HEK293 (cell line): ENCODE results near the gene PHTF1.

Source experiments
- CTCF ChIP-seq: fragments of 450-650 bp; formaldehyde crosslinking; IDR thresholded peaks from 2 replicates; pipeline ENCODE4 v1.5.1; 2016; ENCODE audit warnings: missing biosample characterization, missing genetic modification characterization
- GLI4 ChIP-seq: fragments of 450-650 bp; formaldehyde crosslinking; IDR thresholded peaks from 2 replicates; pipeline ENCODE4 v1.5.1; 2016; ENCODE audit warnings: missing biosample characterization, missing genetic modification characterization
- HOXA7 ChIP-seq: sonication (generic); formaldehyde crosslinking; IDR thresholded peaks from 2 replicates; pipeline ENCODE4 v1.8.1; 2022; ENCODE audit warnings: missing genetic modification reagents, borderline replicate concordance
- REST ChIP-seq: fragments of 450-650 bp; formaldehyde crosslinking; IDR thresholded peaks from 2 replicates; pipeline ENCODE4 v1.5.1; 2016; ENCODE audit warnings: missing biosample characterization, missing genetic modification characterization
- SALL2 ChIP-seq: fragments of 450-650 bp; formaldehyde crosslinking; IDR thresholded peaks from 2 replicates; pipeline ENCODE4 v1.5.0; 2017; ENCODE audit warnings: missing biosample characterization, mild to moderate bottlenecking, missing genetic modification characterization, borderline replicate concordance
- SP2 ChIP-seq: fragments of 450-650 bp; formaldehyde crosslinking; IDR thresholded peaks from 2 replicates; pipeline ENCODE4 v1.5.1; 2016; ENCODE audit warnings: missing biosample characterization, missing genetic modification characterization
- YY2 ChIP-seq: fragments of 450-650 bp; formaldehyde crosslinking; IDR thresholded peaks from 2 replicates; pipeline ENCODE4 v1.5.1; 2016; ENCODE audit warnings: missing biosample characterization, missing genetic modification characterization
- ZBTB8A ChIP-seq: fragments of 450-650 bp; formaldehyde crosslinking; IDR thresholded peaks from 2 replicates; pipeline ENCODE4 v1.5.1; 2016; ENCODE audit warnings: missing biosample characterization, missing genetic modification characterization
- ZNF18 ChIP-seq: fragments of 450-650 bp; formaldehyde crosslinking; IDR thresholded peaks from 2 replicates; pipeline ENCODE4 v1.5.1; 2016; ENCODE audit warnings: missing biosample characterization, missing genetic modification characterization
- ZNF24 ChIP-seq: fragments of 450-650 bp; formaldehyde crosslinking; IDR thresholded peaks from 2 replicates; pipeline ENCODE4 v1.5.1; 2016; ENCODE audit warnings: missing biosample characterization, missing genetic modification characterization
- ZNF266 ChIP-seq: fragments of 450-650 bp; formaldehyde crosslinking; IDR thresholded peaks from 2 replicates; pipeline ENCODE4 v1.5.1; 2016; ENCODE audit warnings: missing biosample characterization, missing genetic modification characterization, low read depth
- ZNF561 ChIP-seq: fragments of 450-650 bp; IDR thresholded peaks from 2 replicates; pipeline ENCODE4 v1.5.1; 2018; ENCODE audit warnings: missing biosample characterization, missing genetic modification characterization, borderline replicate concordance
- ZNF76 ChIP-seq: fragments of 450-650 bp; formaldehyde crosslinking; IDR thresholded peaks from 2 replicates; pipeline ENCODE4; 2016; ENCODE audit warnings: low read depth, missing biosample characterization, missing genetic modification characterization, borderline replicate concordance
- ZSCAN30 ChIP-seq: fragments of 450-650 bp; IDR thresholded peaks from 2 replicates; pipeline ENCODE4 v1.5.1; 2018; ENCODE audit warnings: missing biosample characterization, mild to moderate bottlenecking, missing genetic modification characterization, moderate library complexity

GRCh38 chr1:113662101-113662500 lies 97.2 kb downstream of the PHTF1 start:
- no peak for TF ChIP-seq ZSCAN30 (tag by site-specific recombination)
- TF ChIP-seq ZNF18 (tag by site-specific recombination): no peak
- TF ChIP-seq REST: no peak
- TF ChIP-seq CTCF (tag by site-specific recombination): no peak
- no peak for TF ChIP-seq ZBTB8A (tag by site-specific recombination)
- TF ChIP-seq ZNF561 (tag by site-specific recombination): no peak
- no peak for TF ChIP-seq ZNF76 (tag by site-specific recombination)
- no peak for TF ChIP-seq ZNF24 (tag by site-specific recombination)
- no peak for TF ChIP-seq ZNF266 (tag by site-specific recombination)
- no peak for TF ChIP-seq HOXA7
- TF ChIP-seq GLI4 (tag by site-specific recombination): no peak
- no peak for TF ChIP-seq SP2 (tag by site-specific recombination)
- no peak for TF ChIP-seq SALL2 (tag by site-specific recombination)
- TF ChIP-seq YY2: no peak
